GM19328 (cell line): Measurements from ENCODE around the gene SERPINA1.
"Not testable (repeated sequence)": the region's sequence is repeated elsewhere in the genome, so short reads cannot be mapped to it uniquely, and the experiment has no call there.

ENCODE experiments used
- ATAC-seq: cut with Tn5 transposase; IDR thresholded peaks from one replicate; pipeline ENCODE4 v1.9.1; 2021; ENCODE audit warnings: mild to moderate bottlenecking, moderate library complexity; ENCODE audit not compliant: unreplicated experiment

The SERPINA1 gene

DNA sequence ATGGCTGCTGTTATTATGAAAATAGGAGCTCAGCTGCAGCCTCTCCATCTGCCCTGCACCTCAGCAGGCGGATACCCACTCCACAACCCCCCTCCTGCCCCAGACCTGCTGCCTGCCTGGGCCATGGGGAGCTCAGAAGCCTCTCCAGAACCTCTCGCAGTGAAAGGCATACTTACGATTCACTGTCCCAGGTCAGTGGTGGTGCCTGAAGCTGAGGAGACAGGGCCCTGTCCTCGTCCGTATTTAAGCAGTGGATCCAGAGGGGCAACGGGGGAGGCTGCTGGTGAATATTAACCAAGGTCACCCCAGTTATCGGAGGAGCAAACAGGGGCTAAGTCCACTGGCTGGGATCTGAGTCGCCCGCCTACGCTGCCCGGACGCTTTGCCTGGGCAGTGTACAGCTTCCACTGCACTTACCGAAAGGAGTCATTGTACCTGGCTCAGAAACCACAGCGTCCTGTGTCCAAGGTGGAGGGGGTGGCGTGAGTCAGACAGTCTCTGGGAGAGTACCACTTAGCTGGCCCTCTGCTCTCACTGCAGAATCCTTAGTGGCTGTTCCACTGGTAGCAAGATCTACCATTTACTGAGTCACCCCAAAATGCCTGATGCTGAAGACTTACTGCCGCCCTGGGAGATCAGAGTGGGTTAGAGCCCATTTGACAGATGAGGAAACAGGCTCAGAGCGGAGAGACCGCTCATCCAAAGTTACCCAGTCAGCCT, at the start of gene SERPINA1:
Gene SERPINA1 (minus strand): TSS at position 219 of the 720 bp plus-strand sequence. CDS start 5,365 bp downstream, outside the sequence.
- ATAC-seq = no peak

DNA sequence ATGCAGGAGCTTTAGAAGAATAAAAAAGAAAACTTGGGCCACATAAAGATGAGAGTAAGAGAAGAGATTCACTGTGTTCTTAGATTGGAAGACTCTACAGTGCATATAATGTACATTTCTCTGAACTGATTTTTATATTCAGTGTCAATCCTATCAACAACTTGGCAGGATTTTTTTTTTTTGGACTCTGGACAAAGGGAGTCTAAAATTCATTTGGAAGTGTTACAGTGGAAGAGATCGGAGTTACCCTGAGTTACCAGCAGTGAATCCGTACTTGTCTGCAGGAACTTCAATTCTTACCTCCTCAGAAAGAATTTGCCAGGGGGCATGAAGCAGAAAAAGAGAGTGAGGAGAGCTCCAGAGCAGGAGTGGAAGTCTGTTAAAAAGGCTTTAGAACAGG, 40.2 kb upstream of the SERPINA1 start:
- no peak for ATAC-seq

DNA sequence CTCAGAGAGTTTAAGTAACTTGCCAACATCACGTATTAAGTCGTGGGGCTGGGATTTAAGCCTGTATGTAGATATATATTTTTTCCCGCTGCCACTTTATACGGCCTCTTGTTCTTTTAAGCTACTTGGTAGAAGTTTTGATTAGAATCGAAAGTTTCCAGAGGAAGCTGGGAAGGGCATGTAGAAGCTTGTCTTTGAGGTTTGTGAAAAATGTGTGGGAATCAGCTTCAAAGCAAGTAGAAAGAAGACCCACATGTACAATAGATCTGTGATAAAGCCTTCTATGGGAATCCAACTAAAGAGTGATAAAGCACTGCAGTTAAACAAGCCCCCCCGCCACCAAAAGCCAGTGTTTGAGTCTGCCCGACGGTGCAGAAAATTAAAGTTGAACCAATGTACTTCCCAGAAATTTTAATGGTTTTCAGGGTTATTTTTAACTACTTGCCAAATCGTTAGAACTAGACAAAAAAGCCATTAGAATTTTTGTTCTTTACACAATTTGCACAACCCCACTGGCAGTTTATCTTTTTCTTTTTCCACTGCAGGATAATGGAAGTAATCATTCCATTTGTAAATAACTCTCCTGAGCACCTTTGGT, 38.7 kb upstream of the SERPINA1 start:
- ATAC-seq = no peak

DNA sequence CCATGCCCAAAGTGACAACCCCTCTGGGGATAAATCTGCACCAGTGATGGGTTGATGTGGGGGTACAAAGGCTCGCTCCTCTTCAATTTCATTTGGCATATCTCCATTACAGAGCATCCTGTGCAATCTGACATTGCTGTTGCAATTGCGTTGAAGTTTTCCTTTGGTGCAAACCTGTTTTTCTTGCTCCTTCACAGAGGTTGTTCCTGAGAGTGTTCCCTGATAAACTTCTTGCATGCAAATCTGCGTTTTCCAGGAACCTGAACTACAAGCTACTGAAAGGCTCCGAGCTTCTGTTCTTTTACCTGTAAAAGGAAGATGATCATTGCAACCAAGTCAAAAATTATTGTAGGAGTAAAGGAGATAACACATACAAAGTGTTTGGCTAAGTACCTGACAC, 38.1 kb upstream of the SERPINA1 start:
- ATAC-seq = no peak

DNA sequence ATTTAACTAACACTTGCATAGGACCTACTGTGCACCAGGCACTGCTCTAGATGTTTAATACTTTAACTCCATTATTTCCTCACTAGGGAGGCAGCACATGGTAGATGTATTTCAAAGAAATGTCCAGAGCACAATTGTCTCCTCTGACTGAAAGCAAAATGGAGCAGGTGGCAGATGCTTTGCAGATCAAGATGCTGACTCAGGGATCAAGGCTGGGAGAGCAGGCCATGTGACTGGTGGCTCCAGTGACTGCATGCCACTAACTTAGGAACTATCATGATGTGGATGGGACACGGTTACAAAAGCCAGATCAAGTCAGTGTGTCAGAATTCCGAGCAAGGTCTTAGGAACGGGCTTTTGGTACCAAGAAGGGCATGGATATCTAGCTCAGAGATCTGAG, 36.0 kb upstream of the SERPINA1 start:
- ATAC-seq = no peak

DNA sequence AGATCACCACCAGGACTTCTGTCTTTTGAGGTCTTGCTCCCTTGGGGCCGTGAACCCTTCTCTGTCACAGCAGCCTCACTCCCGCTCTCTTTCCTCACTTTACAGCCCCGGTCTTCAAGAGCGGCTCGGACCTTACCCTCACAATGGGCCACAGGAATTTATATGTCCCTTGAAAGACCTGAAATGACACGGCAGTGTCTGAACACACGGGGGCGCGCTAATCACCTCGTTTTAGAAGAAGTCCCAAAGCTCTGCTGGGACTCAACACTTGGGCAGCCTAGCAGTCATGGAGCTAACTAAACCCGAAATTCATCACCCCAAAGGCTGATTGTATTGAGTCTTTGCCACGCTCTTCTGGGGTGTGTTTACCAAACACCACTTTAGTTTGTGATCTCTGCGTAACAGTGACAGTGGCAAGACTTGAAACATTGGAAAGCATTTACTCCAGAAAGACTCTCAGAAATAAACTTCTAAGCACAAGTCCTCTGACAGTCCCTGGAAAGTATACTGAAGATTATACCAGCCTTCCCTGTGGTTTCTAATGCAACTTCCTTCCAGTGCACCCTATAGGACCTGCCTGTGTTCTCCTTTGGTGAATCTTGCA, 35.2 kb upstream of the SERPINA1 start:
- no peak for ATAC-seq

DNA sequence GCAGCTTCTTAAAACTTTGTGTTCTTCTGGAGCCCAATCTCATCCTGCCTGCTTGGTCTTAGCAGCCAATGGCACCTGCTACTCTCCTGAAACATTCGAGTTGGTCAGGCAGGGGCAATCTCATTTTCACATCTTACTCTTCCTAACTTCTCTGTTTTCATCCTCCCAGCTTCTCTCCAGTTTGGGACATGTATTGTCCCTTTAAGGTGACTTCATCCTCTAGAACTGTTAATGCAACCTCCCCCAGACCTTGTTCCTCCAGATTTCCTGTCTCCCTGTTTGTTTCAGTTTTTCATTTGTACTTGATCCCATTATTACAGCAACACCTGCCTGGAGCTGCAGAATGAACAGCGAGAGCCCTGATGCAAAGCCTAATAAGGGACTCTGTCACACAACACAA, 32.9 kb upstream of the SERPINA1 start:
- no peak for ATAC-seq

DNA sequence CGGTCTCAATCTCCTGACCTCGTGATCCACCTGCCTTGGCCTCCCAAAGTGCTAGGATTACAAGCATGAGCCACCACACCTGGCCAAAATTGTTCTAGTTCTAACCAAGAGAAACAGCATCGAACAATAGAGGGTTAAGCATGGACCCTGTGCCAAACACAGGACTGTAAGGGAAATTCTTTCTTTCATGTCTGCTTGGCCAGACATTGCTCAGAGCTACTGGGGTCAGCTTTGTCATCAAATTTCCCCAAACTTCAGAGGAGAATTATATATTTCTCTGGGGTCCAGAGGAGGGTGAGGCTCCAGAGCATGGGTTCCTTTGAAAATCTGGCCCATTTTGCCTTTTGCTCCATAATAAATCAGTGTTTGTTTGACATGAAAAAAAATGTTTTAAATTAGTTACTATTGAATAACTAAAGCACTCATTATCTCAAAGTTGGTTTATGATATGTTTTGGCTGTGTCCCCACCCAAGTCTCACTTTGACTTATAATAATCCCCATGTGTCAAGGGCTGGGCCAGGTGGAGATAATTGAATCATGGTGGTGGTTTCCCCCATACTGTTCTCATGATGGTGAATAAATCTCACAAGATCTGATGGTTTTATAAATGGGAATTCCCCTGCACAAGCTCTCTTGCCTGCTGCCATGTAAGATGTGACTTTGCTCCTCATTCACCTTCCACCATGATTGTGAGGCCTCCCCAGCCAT, 29.2 kb upstream of the SERPINA1 start:
- not testable (repeated sequence) for ATAC-seq

DNA sequence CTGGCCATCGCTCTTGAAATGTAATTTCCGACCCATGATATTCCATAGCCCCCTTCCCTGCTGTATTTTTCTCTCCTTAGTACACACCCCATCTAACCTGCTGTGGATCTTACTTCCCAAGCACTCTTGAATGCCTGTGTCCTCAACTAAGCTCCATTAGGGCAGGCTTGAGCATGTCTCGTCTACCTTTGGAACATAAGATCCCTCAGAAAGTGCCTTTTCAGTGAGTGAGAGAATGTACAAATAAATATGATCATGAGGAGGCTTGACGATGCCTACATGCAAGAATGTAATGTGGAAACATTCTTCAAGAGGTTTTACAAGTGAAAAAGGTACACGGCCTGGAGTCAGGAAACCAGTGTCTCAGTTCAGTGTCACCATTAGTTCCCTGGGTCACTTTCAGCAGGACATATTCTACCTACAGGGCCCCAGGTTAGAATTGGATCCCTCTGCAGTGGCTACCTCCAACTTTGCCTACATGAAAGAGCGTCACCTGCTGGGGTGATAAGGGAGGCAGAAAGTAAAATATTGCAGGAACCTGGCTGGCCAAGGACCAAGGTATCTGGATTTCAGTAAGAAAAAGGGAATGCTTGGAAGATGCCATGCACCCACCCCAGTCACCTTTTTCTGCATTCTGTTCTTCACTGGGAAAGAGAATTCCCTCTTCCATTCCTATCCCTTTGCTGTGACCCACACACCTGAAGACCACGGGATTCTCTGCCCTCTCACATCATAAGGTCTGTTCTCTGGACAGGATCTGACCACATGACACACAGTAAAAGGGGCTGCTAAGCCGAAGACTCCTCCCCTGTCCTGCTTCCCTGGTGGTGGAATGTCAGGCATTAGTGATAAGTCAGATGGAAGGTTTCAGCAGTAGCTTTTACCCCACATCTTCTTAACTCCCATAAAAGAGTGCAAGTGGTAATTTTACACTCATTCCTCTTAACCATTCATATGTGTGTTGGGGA, 24.6 kb upstream of the SERPINA1 start:
- ATAC-seq = no peak

DNA sequence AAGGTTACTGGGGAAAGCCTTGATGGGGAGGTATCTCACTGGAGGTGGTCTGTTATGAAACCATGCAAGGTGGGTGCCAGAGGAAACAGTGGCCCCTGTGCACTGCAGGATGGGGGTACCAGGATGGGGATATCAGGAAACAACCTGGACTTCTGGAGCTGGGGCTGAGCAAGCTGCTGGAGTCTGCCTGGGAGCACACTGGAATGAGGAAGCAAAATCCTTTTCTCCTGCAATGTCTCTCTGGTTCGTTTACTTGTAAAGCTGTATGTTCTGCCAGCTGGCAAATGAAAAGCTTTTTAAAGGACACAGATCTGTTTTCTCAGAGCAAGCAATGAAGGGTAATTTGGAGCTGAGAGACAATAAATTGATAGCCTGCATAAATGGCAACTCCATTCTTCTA, 23.2 kb upstream of the SERPINA1 start:
- ATAC-seq = no peak

DNA sequence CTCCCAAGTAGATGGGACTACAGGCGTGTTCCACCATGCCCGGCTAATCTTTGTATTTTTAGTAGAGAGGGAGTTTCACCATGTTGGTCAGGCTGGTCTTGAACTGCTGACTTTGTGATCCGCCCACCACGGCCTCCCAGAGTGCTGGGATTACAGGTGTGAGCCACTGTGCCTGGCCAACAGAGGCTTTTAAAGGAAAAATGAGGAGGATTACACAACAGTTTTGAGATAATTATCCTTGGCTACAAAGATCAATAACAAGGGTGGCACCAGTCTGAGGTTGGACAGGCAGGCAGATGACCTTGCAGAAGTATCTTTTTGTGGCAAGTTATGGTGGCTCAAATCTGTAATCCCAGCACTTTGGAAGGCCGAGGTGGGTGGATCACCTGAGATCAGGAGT, 21.0 kb upstream of the SERPINA1 start:
- ATAC-seq = not testable (repeated sequence)

DNA sequence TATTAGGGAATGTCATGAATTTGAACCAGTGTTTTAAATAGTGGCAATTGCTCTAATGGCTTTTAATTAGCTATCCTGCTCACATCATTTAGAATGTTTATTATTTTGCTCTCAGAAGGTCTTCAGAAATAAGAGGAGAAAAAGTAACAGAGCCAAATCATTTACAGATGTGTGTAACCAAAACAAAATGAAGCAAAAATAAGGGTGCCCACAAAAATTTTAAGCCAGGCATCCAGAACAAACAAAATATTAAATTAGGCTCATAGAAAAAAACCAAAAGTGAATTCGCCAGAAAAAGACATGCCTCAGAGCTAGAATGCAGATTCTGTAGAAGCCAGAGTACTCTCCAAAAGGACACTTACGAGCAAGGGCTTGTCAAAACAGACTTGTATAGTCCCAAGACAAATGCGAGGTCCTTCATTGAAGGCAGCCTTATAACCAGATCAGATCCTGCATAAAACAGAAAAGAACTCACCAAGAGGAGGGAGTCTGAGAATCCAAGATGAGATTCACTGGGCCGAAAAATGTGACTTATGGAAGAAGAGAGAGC, 20.2 kb upstream of the SERPINA1 start:
- ATAC-seq = no peak

DNA sequence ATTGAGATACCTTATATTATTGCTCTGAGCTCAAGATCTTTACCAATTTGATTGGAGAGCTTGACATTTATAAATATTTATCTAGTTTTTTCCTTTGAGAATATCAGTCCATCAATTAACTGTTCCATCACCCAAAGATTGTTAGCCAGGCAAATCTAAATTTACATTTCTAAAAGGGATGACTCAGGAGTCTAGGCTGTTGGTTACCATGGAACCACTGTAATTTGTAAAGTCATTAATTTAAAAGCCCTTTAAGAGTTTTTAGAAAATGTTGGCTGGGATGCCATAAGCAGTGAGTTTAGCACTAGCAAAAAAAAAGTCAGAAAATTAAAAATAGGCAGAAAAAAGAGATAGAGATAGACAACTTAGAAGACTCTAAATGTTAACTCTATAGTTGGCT, 19.5 kb upstream of the SERPINA1 start:
- no peak for ATAC-seq

DNA sequence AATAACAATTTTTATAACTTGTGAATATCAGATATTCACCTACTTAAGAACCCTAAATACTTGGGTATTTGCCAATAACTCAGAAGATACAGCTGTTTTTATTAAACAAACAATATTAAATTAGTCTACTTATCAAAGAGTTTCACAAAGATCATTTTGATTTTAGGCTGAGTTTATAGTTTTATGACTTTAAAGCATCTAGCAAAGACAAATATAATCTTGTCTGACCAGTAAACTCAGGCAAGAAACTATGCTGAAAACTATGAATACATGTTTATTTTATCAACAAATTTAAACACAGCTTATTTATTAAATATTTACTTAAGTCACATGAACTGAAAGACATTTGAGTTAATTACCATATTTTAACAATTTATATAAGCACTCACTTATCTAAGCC, 18.5 kb upstream of the SERPINA1 start:
- no peak for ATAC-seq

DNA sequence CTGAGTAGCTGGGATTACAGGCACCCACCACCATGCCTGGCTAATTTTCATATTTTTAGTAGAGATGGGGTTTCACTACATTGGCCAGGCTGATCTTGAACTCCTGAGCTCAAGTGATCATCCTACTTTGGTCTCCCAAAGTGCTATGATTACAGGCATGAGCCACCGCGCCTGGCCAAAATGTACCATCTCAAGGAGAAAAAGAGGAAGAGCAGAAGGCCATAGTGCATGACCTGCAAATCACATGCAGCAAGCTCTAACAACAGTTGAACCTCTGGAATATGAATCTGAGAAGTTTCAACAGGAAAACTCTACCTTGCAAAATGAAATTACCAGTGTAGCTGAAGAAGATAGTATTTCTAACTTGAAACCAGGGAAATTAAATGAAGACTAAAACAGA, 17.1 kb upstream of the SERPINA1 start:
- no peak for ATAC-seq

DNA sequence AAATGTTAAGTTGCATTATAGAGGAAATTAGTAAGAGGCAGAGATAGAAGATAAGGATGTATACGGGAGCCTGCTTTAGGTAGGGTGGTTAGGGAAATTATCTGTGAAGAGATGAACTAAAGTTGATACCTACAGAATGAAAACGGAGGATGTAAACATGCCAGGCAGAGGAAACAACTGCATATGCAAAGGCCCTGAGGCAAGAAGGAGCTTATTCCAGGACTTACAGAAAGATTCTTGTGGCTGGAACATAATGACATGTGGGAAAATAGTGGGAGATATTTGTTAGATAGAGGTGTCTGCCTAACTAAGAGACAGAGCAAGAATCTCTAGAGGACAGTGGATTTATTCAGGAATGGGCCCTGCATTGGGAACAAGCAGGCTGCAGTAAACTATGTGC, 16.2 kb upstream of the SERPINA1 start:
- ATAC-seq = no peak

DNA sequence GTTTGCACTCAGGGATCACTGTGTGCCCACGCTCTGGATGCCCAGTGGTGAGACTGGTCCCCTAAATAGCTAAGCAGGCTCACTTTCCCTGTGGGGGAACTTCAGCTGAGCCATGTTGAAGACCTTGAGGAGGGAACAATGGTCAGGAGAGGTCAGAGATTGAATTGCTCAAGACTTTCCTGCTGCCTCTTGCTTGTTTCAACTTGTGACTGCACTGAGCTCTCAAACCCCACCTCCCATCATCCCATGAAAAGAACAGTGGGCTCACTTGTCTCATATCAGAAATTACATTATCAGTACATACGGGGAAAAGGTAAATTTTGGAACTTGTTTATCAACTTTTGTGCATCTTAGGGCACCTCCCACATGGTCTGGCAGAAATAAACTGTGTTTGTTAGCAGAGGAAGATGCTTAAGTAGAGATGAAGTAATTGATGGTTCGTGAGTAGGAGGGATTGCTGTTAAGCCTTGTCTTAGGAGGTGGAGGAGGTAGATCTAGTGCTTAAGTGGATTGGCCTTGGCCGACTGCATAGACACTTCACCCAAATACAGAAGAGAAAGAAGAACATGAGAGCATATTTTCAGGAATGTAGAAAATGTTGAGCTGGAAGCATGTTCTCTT, 15.0 kb upstream of the SERPINA1 start:
- ATAC-seq = no peak

DNA sequence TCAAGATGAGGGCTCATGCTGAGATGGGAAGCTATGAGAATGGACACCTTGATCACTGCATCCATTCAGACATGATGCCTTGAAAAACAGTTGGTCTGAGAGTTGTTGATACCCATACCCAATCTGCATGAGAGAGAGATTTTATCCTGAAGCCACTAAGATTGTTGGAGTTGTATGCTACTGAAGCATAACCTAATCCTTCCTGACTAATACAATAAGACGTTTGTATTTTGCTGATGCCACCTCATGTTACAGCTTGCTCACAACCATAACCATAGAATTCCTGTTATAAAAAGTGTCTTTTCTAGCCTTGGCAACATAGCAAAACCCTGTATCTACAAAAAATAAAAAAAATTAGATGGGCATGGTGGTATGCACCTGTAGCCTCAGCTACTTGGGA, 12.7 kb upstream of the SERPINA1 start:
- no peak for ATAC-seq

DNA sequence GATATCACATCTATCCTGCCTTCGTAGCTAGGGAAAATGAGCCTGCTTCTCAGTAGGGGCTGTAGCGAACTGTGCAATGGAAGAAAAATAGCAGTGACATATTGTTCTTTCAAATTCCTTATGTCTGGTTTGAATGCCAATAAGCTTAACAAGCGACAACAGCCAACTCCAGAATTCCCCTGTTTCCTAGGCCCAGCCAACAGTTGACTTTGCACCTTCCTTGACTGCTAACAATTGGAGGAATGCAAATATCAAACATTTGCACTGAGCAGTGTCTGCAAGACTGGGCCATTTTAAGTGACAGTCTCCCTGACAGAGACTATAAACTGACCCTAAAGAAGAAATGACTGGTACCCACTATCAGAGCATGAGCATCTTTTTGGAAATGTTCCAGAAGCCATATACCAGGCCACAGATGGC, 12.0 kb upstream of the SERPINA1 start:
- no peak for ATAC-seq

DNA sequence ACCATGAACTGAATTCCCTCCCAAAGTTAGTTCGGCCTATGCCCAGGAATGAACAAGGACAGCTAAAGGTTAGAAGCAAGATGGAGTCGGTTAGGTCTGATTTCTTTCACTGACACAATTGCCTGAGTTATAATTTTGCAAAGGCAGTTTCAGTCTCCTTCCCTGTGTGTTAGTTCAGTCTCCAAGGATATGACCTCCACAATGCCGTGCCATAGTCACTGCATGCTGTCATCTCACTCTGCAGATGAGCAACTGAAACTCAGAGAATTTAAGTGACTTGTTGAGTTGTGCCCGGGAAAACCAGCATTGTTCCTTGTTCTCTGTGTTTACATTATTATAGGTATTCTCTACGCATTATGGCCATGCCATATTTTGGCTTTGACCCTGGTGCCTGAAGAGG, 10.1 kb upstream of the SERPINA1 start:
- ATAC-seq = no peak
